HCT116 (cell line): ENCODE measurements around the gene LTBP4. TPM values are rescaled to one million over a fixed set of nuclear protein-coding genes. Genes with fewer than 3 reads are reported as not detected.

ENCODE experiments used
- ATAC-seq: fragments of 200-7000 bp; cut with Tn5 transposase; 2 replicates; pipeline ENCODE4 v1.9.1; 2020; ENCODE audit warnings: mild to moderate bottlenecking, moderate library complexity
- BruUV-seq: library from RNA; stranded (reverse); fragments of 400-500 nt; replicated peaks from 2 replicates; lab custom pipeline; 2021; lab: Mats Ljungman, UMichigan
- CTCF ChIA-PET: fragments of 300-600 bp; sonication (Branson Sonifier 250); formaldehyde crosslinking; loops from one replicate; lab custom pipeline; 2021; ENCODE audit warnings: antibody characterized with exemption; lab: Charles Lee
- POLR2A ChIA-PET: fragments of 300-600, 350-600 bp; sonication (Branson Sonifier 250); formaldehyde crosslinking; loops from one replicate; lab custom pipeline; 2021; ENCODE audit warnings: antibody characterized with exemption; lab: Charles Lee
- RAD21 ChIA-PET, 2 experiments: fragments of 300-600 bp; sonication (Branson Sonifier 250); formaldehyde crosslinking; loops; one replicate each; lab custom pipeline; 2023; ENCODE audit warnings: low total read pairs in 2 of 2; ENCODE audit not compliant: uncharacterized antibody in 2 of 2, unreplicated experiment in 2 of 2, low non-redundant PET in 1 of 2; lab: Charles Lee
- DNase-seq: peaks from one replicate; pipeline ENCODE4 v3.0.0-alpha.2; 2010; ENCODE audit warnings: low read depth, low spot score
- H2AFZ ChIP-seq: fragments of 200-600 bp; shearing (Covaris generic), sonication (generic); 2 replicates; pipeline ENCODE4 v1.6.1; 2017; ENCODE audit warnings: low read depth, mixed run types, mixed read lengths, antibody characterized with exemption, low read length; ENCODE audit not compliant: poor library complexity, severe bottlenecking
- H3K27ac ChIP-seq: 2 replicates; pipeline ENCODE4 v1.5.1; 2012; ENCODE audit warnings: low read depth, low read length
- H3K27me3 ChIP-seq: fragments of 200-600 bp; sonication (generic); 2 replicates; pipeline ENCODE4 v1.6.1; 2016; ENCODE audit warnings: mixed run types, low read length, mixed read lengths; ENCODE audit not compliant: insufficient read depth
- H3K36me3 ChIP-seq, 2 experiments: fragments of 200-500 bp in 1 of 2; fragments of 200-600 bp in 1 of 2; sonication (Bioruptor generic) in 1 of 2; sonication (generic) in 1 of 2; 2 replicates each; pipeline versions ENCODE4 v1.5.1 to v1.6.1; 2014 to 2016; ENCODE audit warnings: low read length in 2 of 2, inconsistent platforms in 1 of 2, mixed read lengths in 1 of 2, mixed run types in 1 of 2; ENCODE audit not compliant: insufficient read depth in 2 of 2, control insufficient read depth in 1 of 2
- H3K4me1 ChIP-seq, 2 experiments: fragments of 200-600 bp in 1 of 2; sonication (generic) in 1 of 2; 2 replicates each; pipeline versions ENCODE4 v1.5.1 to v1.6.1; 2012 to 2017; ENCODE audit warnings: low read length in 2 of 2, inconsistent platforms in 1 of 2, mild to moderate bottlenecking in 1 of 2, mixed read lengths in 1 of 2, mixed run types in 1 of 2, moderate library complexity in 1 of 2; ENCODE audit not compliant: insufficient read depth in 2 of 2, control insufficient read depth in 1 of 2
- H3K4me2 ChIP-seq: fragments of 200-600 bp; sonication (generic); 2 replicates; pipeline ENCODE4 v1.6.1; 2017; ENCODE audit warnings: mixed run types, low read length, mixed read lengths
- H3K4me3 ChIP-seq, 2 experiments: fragments of 200-600 bp in 1 of 2; sonication (generic) in 1 of 2; replicated peaks in 1 of 2; 2 replicates each; pipeline ENCODE4 v1.5.1; 2011 to 2016; ENCODE audit warnings: low read length in 2 of 2, control low read depth in 1 of 2, low read depth in 1 of 2, mild to moderate bottlenecking in 1 of 2, mixed read lengths in 1 of 2, mixed run types in 1 of 2
- H3K79me2 ChIP-seq: fragments of 200-600 bp; sonication (generic); 2 replicates; pipeline ENCODE4 v1.6.1; 2017; ENCODE audit warnings: mild to moderate bottlenecking, mixed run types, low read length, moderate library complexity, mixed read lengths; ENCODE audit not compliant: insufficient read depth
- H3K9ac ChIP-seq: fragments of 200-600 bp; sonication (generic); 2 replicates; pipeline ENCODE4 v1.6.1; 2016; ENCODE audit warnings: low read length, mixed read lengths
- H3K9me2 ChIP-seq: fragments of 200-600 bp; sonication (generic), shearing (Covaris generic); 2 replicates; pipeline ENCODE4 v1.6.1; 2017; ENCODE audit warnings: mixed run types, mild to moderate bottlenecking, moderate library complexity; ENCODE audit not compliant: insufficient read depth
- H3K9me3 ChIP-seq, 2 experiments: fragments of 200-500 bp in 1 of 2; fragments of 200-600 bp in 1 of 2; sonication (Bioruptor generic) in 1 of 2; sonication (generic) in 1 of 2; 2 replicates each; pipeline ENCODE4 v1.6.1; 2014 to 2017; ENCODE audit warnings: low read length in 2 of 2, mixed read lengths in 2 of 2, inconsistent platforms in 1 of 2, low read depth in 1 of 2, mild to moderate bottlenecking in 1 of 2, mixed run types in 1 of 2, moderate library complexity in 1 of 2; ENCODE audit not compliant: control insufficient read depth in 1 of 2, insufficient read depth in 1 of 2
- H4K20me1 ChIP-seq: fragments of 200-600 bp; sonication (generic), shearing (Covaris generic); 2 replicates; pipeline ENCODE4 v1.6.1; 2017; ENCODE audit warnings: mixed run types, mild to moderate bottlenecking, moderate library complexity; ENCODE audit not compliant: insufficient read depth
- CBX3 ChIP-seq: IDR thresholded peaks from 2 replicates; pipeline ENCODE4 v1.6.1; 2012; ENCODE audit warnings: low read depth
- CTCF ChIP-seq, 3 experiments: fragments of 200-600 bp in 1 of 3; sonication (generic) in 1 of 3; IDR thresholded peaks in 2 of 3; conservative IDR thresholded peaks in 1 of 3; 2 replicates each; pipeline ENCODE4 v1.5.1; 2012 to 2017; ENCODE audit warnings: low read depth in 2 of 3, low read length in 2 of 3, antibody characterized with exemption in 1 of 3, borderline replicate concordance in 1 of 3, control low read depth in 1 of 3, mild to moderate bottlenecking in 1 of 3, mixed read lengths in 1 of 3, mixed run types in 1 of 3, moderate library complexity in 1 of 3; ENCODE audit not compliant: insufficient read depth in 1 of 3
- EGR1 ChIP-seq: IDR thresholded peaks from 2 replicates; pipeline ENCODE4 v1.6.1; 2012; ENCODE audit warnings: low read depth
- ELF1 ChIP-seq: IDR thresholded peaks from 2 replicates; pipeline ENCODE4 v1.6.1; 2012; ENCODE audit warnings: low read depth, borderline replicate concordance
- EZH2 ChIP-seq: fragments of 200-600 bp; sonication (generic); IDR thresholded peaks from 2 replicates; pipeline ENCODE4 v1.6.1; 2017; ENCODE audit warnings: antibody characterized with exemption, mixed run types
- EZH2phosphoT487 ChIP-seq: fragments of 200-600 bp; IDR thresholded peaks from 2 replicates; pipeline ENCODE4 v1.6.1; 2018; ENCODE audit warnings: antibody characterized with exemption, borderline replicate concordance
- FOSL1 ChIP-seq: IDR thresholded peaks from 2 replicates; pipeline ENCODE4 v1.6.1; 2012; ENCODE audit warnings: low read depth
- JUND ChIP-seq: IDR thresholded peaks from 2 replicates; pipeline ENCODE4 v1.6.1; 2012
- POLR2A ChIP-seq: IDR thresholded peaks from 2 replicates; pipeline ENCODE4 v1.7.0; 2011; ENCODE audit warnings: borderline replicate concordance; ENCODE audit not compliant: insufficient read depth, insufficient read length; ENCODE audit errors: extremely low read depth
- RAD21 ChIP-seq: IDR thresholded peaks from 2 replicates; pipeline ENCODE4 v1.6.1; 2012; ENCODE audit warnings: low read depth, mild to moderate bottlenecking
- SIN3A ChIP-seq: IDR thresholded peaks from 2 replicates; pipeline ENCODE4 v1.6.1; 2012; ENCODE audit warnings: low read depth
- SRF ChIP-seq: IDR thresholded peaks from 2 replicates; pipeline ENCODE4 v1.6.1; 2012; ENCODE audit warnings: low read depth
- TCF7L2 ChIP-seq: IDR thresholded peaks from 2 replicates; pipeline ENCODE4 v1.7.0; 2011; ENCODE audit warnings: borderline replicate concordance, inconsistent platforms; ENCODE audit not compliant: insufficient read depth, insufficient read length; ENCODE audit errors: extremely low read depth
- ZFX ChIP-seq: fragments of 450-650 bp; IDR thresholded peaks from 2 replicates; pipeline ENCODE4 v1.6.1; 2017
- ZNF274 ChIP-seq: fragments of 200-500 bp; sonication (Bioruptor generic); IDR thresholded peaks from 2 replicates; pipeline ENCODE4 v1.6.1; 2014; ENCODE audit warnings: mild to moderate bottlenecking, low read depth, low read length, inconsistent platforms
- intact Hi-C: fragments of 100-400 bp; cut with micrococcal nuclease; formaldehyde crosslinking; loops from 2 replicates; pipeline ENCODE4 v1.10.0; 2022
- total RNA-seq: library from RNA; stranded (reverse); gene quantifications from one replicate; pipeline ENCODE4 v1.2.1, GENCODE V29; 2021; ENCODE audit not compliant: unreplicated experiment

Gene LTBP4
- total RNA-seq, 1 experiment from 2014 or later, result 310 TPM

DNA sequence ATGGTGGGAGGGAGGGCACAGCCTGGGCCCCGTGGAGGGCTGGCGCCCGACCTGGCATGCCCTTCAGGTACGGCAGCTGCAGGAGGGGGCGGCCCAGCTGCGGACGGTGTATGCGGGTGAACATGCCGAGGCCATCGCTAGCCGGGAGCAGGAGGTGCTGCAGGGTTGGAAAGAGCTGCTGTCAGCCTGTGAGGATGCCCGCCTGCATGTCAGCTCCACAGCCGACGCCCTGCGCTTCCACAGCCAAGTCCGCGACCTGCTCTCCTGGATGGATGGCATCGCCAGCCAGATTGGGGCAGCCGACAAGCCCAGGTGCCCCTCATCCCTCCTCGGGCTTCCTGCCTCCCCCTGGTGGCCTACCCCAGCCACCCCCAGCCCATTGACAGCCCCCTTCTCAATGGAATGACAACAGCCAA, 41.1 kb upstream of the LTBP4 start:
- ChIA-PET CTCF (no interaction called here), RAD21 (no interaction called here), POLR2A (no interaction called here)
- no peak overlapping the region for H3K4me3 ChIP-seq
- H3K27me3 ChIP-seq, result no peaks in the 10 kb centered on the region
- no peaks in the 10 kb centered on the region for H4K20me1 ChIP-seq
- peaks cover 0 to under 1% of the 10 kb centered on the region in 2 experiments; a peak in 1 of 4 replicates for H3K4me1 ChIP-seq
- no peaks in the 10 kb centered on the region for H3K79me2 ChIP-seq
- no peak overlapping the region for H3K9ac ChIP-seq
- no TSS peak for BruUV-seq
- no peak overlapping the region for H3K4me2 ChIP-seq
- ATAC-seq (no peak), DNase-seq (no peak)
- TF ChIP-seq CBX3, result no peak
- TF ChIP-seq SRF, result no peak
- TF ChIP-seq ELF1, result no peak
- TF ChIP-seq EZH2, result no peak
- TF ChIP-seq SIN3A, result no peak
- no peak for TF ChIP-seq ZFX
- no peak for TF ChIP-seq FOSL1
- no peak for TF ChIP-seq CTCF (IDR thresholded peaks at IDR 0.05 in 2 of 3, conservative IDR thresholded peaks at IDR 0.05 in 1 of 3; ENCODE audit: borderline replicate concordance in 1 of 3, insufficient read depth in 1 of 3, low read depth in 2 of 3, low read length in 2 of 3)
- TF ChIP-seq EGR1, result no peak
- TF ChIP-seq POLR2A, result no peak
- no peak for TF ChIP-seq EZH2phosphoT487
- TF ChIP-seq RAD21, result no peak
- TF ChIP-seq ZNF274, result no peak
- no peak for TF ChIP-seq TCF7L2
- no peak for TF ChIP-seq JUND
- H2AFZ ChIP-seq, result no peak overlapping the region
- no peaks in the 10 kb centered on the region for H3K9me2 ChIP-seq
- no peaks in the 10 kb centered on the region for H3K36me3 ChIP-seq
- no peaks in the 10 kb centered on the region for H3K9me3 ChIP-seq
- no peak overlapping the region for H3K27ac ChIP-seq
- intact Hi-C loops, result no loop called here
